Measurements from ENCODE around the gene PHF12.
"Not testable (repeated sequence)": the region's sequence is repeated elsewhere in the genome, so short reads cannot be mapped to it uniquely, and the experiment has no call there.

The PHF12 gene

GRCh38 chr17:28926366-28926765 lies 25.0 kb downstream of the PHF12 start:
- no peak for DNase-seq

GRCh38 chr17:28925912-28926365 lies 25.4 kb downstream of the PHF12 start:
- DNase-seq = peak; percentile 74

GRCh38 chr17:28920201-28920600 lies 31.1 kb downstream of the PHF12 start:
- DNase-seq = no peak

- no peak for DNase-seq
Measured at GRCh38 chr17:28918295-28918694, 33.0 kb downstream of the PHF12 start.

- no peak for DNase-seq
Measured at GRCh38 chr17:28917465-28917864, 33.9 kb downstream of the PHF12 start.

- DNase-seq = no peak
Measured at GRCh38 chr17:28917029-28917428, 34.3 kb downstream of the PHF12 start.

GRCh38 chr17:28916302-28916934 lies 34.9 kb downstream of the PHF12 start:
- DNase-seq = peak; percentile 78

GRCh38 chr17:28912938-28913333 lies 38.4 kb downstream of the PHF12 start:
- DNase-seq = no peak

- DNase-seq = peak; percentile 61
Measured at GRCh38 chr17:28912281-28912937, 38.9 kb downstream of the PHF12 start.

- DNase-seq = no peak
Measured at GRCh38 chr17:28911411-28912045, 39.8 kb downstream of the PHF12 start.

- no peak for DNase-seq
Measured at GRCh38 chr17:28910534-28910933, 40.8 kb downstream of the PHF12 start.

GRCh38 chr17:28908640-28909167 lies 42.6 kb downstream of the PHF12 start:
- DNase-seq = no peak

- DNase-seq = peak; percentile 81
Measured at GRCh38 chr17:28907709-28908475, 43.4 kb downstream of the PHF12 start.

GRCh38 chr17:28906706-28907438 lies 44.4 kb downstream of the PHF12 start:
- peak; percentile 94 for DNase-seq

- no peak for DNase-seq
Measured at GRCh38 chr17:28906276-28906675, 45.0 kb downstream of the PHF12 start.

GRCh38 chr17:28904800-28905199 lies 46.5 kb downstream of the PHF12 start:
- DNase-seq = peak; percentile 65

- DNase-seq = not testable (repeated sequence)
Measured at GRCh38 chr17:28903546-28903841, 47.8 kb downstream of the PHF12 start.

GRCh38 chr17:28902819-28903545 lies 48.3 kb downstream of the PHF12 start, which contains the start of gene DHRS13:
Gene DHRS13, minus strand, starts transcription at chr17:28903079. Its CDS starts 135 bp downstream, at chr17:28902944.
- DNase-seq = peak; percentile 97

GRCh38 chr17:28901866-28902818 lies 49.2 kb downstream of the PHF12 start:
- peak; percentile 76 for DNase-seq

GRCh38 chr17:28900986-28901726 lies 50.2 kb downstream of the PHF12 start:
- no peak for DNase-seq
